ENCODE data around the gene IQSEC3. TPM values are rescaled to one million over a fixed set of nuclear protein-coding genes. Genes with fewer than 3 reads are reported as not detected.

IQSEC3 gene
- total RNA-seq, 1 donor from 2014 or later: 0.05 TPM

DNA sequence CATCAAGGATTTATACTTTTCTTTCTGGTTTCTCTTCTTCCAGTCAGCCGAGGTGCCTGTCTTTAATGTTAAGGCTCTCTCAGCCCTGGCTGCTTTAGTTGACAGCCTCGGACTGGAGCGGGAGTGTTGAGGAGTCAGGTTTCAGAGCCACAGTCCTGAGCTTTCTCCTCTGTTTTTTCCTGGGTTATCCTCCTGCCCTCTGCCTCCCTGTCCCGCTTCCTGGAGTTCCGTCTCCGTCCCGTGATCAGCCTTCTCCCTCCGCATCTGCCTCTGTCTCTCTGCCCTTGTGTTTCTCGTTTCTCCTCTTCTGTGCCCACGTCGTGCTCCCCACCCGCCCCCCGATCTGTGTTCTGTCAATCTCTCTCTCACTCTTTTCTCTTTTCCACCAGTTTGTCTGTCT, 33.0 kb downstream of the IQSEC3 start:
- Mint-ChIP-seq H3K9me3 (no peaks in the 10 kb centered on the region), H3K27me3 (ENCODE audit: insufficient read depth) (peaks cover 9% of the 10 kb centered on the region)
- intact Hi-C loops (cut with micrococcal nuclease): no loop called here

DNA sequence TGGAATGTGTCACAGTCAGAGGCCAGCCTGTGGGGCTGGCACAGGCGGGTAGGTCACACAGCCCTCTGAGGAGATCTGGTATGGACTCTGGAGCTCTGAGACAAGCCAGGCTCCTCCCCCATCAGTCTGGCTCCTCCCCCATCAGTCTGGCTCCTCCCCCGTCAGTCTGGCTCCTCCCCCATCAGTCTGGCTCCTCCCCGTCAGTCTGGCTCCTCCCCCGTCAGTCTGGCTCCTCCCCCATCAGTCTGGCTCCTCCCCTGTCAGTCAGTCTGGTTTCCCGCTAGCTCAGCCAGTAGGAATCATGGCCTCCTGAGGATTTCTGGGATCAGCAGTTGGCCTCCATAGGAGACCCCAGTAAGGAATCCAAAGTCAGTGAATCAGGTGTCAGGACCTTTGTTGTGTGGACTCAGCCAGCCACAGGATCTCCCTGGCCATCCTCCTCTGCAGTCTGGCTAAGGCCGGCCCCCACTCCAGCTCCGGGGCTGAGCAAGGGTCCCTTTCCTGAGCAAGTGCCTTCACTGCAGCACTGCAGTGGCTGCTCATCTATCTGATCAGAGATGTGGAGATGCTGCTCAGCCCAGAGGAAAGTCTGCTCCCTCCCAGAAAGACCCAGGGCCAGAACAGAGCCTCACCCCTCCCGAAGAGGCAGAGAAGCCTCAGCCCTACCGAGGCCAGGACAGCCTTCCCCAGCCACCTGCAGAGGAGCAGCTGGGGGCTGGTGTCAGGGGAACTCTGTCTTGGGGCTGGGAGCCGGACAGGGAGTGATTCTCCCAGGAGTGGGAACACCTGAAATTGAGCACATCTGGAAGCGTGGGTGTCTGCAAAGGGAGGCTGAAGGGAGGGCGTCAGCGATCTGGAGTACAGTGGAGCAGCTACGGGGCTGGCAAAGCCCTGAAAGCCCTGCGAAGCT, 35.7 kb downstream of the IQSEC3 start:
- no peak for DNase-seq (ENCODE audit: low spot score)
- intact Hi-C loops (cut with micrococcal nuclease): no loop called here
- Mint-ChIP-seq H3K4me3 (no peak overlapping the region), H3K36me3 (ENCODE audit: low read depth) (no peaks in the 10 kb centered on the region), H3K9me3 (no peaks in the 10 kb centered on the region), H3K27ac (no peak overlapping the region), H3K27me3 (ENCODE audit: insufficient read depth) (peaks cover 7% of the 10 kb centered on the region), H3K4me1 (ENCODE audit: low read depth) (no peaks in the 10 kb centered on the region)

More for the DNA sequence above, 33.0 kb downstream of the IQSEC3 start:
- Mint-ChIP-seq H3K27ac (no peak overlapping the region), H3K4me3 (no peak overlapping the region), H3K36me3 (ENCODE audit: low read depth) (no peaks in the 10 kb centered on the region), H3K4me1 (ENCODE audit: low read depth) (no peaks in the 10 kb centered on the region)
- DNase-seq (ENCODE audit: low spot score): no peak

DNA sequence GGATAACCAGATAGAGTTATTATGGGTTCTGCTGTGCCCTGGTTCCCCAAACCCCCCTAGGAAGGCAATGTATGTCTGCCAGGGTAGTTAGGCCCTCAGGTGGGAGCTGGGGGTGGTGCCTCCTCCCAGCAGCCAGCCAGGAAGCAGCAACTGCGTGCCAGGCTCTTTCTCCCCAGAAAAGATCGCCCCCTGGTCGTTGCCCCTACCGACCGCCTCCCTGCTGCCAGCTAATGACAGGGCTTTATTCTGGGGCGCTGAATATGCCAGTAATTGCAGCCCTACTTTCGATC, 36.3 kb downstream of the IQSEC3 start:
- DNase-seq (ENCODE audit: low spot score): no peak
- H3K36me3 Mint-ChIP-seq (ENCODE audit: low read depth): no peaks in the 10 kb centered on the region
- H3K27ac Mint-ChIP-seq: no peak overlapping the region
- H3K9me3 Mint-ChIP-seq: no peaks in the 10 kb centered on the region
- H3K27me3 Mint-ChIP-seq (ENCODE audit: insufficient read depth): peaks cover 5% of the 10 kb centered on the region
- no peak overlapping the region for H3K4me3 Mint-ChIP-seq
- H3K4me1 Mint-ChIP-seq (ENCODE audit: low read depth): no peaks in the 10 kb centered on the region
- intact Hi-C loops (cut with micrococcal nuclease): no loop called here

DNA sequence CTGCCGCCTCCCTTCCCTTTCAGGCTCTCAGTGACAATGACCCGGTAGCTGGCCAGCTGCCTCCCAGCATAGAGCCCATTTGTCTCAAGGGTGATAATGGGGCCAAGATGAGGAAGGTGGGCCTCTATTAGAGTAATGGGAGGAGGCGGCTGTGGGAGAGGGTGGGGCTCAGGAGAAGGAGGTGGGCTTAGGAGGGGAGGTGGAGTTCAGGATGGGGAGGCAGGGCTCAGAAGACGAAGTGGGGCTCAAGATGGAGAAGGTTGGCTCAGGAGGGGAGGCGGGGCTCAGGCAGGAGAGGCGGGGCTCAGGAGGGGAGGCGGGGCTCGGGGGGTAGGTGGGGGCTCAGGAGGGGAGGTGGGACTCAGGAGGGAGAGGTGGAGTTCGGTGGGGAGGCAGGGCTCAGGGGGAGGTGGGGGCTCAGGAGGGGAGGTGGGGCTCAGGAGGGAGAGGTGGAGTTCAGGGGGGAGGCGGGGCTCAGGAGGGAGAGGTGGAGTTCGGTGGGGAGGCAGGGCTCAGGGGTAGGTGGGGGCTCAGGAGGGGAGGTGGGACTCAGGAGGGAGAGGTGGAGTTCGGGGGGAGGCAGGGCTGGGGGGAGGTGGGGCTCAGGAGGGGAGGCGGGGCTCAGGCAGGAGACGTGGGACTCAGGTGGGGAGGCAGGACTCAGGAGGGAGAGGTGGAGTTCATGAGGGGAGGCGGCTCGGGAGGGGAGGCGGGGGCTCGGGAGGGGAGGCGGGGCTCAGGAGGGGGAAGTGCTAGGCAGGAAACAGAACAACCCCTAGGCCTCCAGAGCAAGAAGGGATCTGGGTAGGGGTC, 36.8 kb downstream of the IQSEC3 start:
- DNase-seq (ENCODE audit: low spot score): no peak
- Mint-ChIP-seq H3K4me1 (ENCODE audit: low read depth) (no peaks in the 10 kb centered on the region), H3K36me3 (ENCODE audit: low read depth) (no peaks in the 10 kb centered on the region), H3K4me3 (no peak overlapping the region), H3K9me3 (no peaks in the 10 kb centered on the region), H3K27me3 (ENCODE audit: insufficient read depth) (peaks cover 5% of the 10 kb centered on the region), H3K27ac (no peak overlapping the region)
- intact Hi-C loops (cut with micrococcal nuclease): no loop called here

DNA sequence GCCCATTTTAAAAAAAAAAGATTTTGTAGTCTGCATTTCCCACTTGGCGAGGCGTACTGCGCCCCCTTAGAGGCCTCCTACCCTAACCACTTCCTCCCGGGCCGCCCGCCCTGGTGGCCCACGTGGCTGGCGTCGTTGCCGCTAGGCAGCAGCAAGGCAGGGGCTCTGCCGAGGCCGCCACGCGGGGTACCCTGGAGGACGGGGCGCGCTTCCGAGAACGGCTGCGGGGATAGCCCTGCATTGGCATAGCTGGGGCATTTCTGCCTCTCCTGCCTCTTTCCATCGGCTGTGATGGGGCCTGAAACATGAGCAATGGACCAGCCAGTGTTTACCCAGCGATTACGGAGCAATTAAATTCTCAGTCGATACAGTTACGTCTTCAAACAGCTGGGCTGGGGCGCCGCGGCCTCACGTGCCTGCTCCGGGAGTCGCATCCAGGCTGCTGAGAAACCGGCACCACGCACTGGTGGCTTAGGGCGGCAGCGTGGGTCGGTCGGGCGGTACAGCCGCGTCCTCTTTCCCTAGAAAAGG, 38.0 kb downstream of the IQSEC3 start:
- Mint-ChIP-seq H3K4me1 (ENCODE audit: low read depth) (peaks cover 4% of the 10 kb centered on the region), H3K36me3 (ENCODE audit: low read depth) (no peaks in the 10 kb centered on the region), H3K9me3 (no peaks in the 10 kb centered on the region), H3K27ac (no peak overlapping the region), H3K4me3 (no peak overlapping the region), H3K27me3 (ENCODE audit: insufficient read depth) (peaks cover 3% of the 10 kb centered on the region)
- no peak for DNase-seq (ENCODE audit: low spot score)
- intact Hi-C loops (cut with micrococcal nuclease): no loop called here

DNA sequence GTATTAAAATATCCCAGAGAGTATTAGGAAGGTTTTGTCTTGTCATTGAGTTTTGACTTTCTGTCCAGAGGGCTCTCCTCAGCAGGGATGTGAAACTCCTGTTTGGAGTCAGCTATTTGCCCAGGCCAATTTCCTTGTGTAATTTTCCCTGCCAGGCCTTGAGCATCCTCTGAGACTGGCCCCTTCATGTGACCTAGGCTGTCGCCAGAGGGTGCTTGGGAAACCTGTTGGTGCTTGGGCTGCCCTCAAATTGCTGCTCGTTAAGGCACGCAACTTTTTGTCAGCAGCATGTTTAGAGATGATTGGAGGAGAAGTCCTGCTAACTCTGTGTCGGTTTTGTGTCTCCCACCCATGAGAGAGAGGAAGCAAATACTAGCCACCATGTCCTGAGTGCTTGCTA, 39.1 kb downstream of the IQSEC3 start:
- no peak overlapping the region for H3K27ac Mint-ChIP-seq
- intact Hi-C loops (cut with micrococcal nuclease): no loop called here
- DNase-seq (ENCODE audit: low spot score): no peak
- H3K9me3 Mint-ChIP-seq: no peaks in the 10 kb centered on the region
- no peak overlapping the region for H3K4me3 Mint-ChIP-seq
- H3K27me3 Mint-ChIP-seq (ENCODE audit: insufficient read depth): peaks cover 3% of the 10 kb centered on the region
- no peaks in the 10 kb centered on the region for H3K36me3 Mint-ChIP-seq (ENCODE audit: low read depth)
- peaks cover 10% of the 10 kb centered on the region for H3K4me1 Mint-ChIP-seq (ENCODE audit: low read depth)

DNA sequence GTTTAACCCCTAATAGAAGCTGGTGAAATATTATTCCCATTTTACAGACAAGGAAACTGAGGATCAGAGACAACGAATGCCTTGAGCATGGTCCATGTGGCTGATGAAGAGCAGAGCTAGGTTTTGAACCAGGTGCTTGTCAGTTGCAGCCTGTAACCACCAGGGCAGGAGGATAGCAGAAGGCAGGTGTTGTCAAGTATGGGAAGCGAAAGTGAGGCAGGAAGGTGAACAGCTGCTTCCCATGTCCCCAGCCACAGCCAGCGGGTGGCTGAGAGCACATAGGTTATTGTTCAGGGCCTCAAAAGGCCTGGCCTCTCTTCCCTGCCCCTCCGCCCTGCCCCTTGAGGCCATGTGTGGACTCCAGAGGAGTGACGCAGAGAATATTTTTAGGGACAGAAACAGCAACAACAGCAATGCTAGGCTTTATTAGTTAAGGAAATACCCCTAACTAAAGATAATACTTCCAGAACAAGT, 39.6 kb downstream of the IQSEC3 start:
- DNase-seq (ENCODE audit: low spot score): no peak
- Mint-ChIP-seq H3K4me1 (ENCODE audit: low read depth) (peaks cover 10% of the 10 kb centered on the region), H3K27me3 (ENCODE audit: insufficient read depth) (peaks cover 6% of the 10 kb centered on the region), H3K4me3 (no peak overlapping the region), H3K27ac (no peak overlapping the region), H3K9me3 (no peaks in the 10 kb centered on the region), H3K36me3 (ENCODE audit: low read depth) (no peaks in the 10 kb centered on the region)
- intact Hi-C loops (cut with micrococcal nuclease): no loop called here

DNA sequence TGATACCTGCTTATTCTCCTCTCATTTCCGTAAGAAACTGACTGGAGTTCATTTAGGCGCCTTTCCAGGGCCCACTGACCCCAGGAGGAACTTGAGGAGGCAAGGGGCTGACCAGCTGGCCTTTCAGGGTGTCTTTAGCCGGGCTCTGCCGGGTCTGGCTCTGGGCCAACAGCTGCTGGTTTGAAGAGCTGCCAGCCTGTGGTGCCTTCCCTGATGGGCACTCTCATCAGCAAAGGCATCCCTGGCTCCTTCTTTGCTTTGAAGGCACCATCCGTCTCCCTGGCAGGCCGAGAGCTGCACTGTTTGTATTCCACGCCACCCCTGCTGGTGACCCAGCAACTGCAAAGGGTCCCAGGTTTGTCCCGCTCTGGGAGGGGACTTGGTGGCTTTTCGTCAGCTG, 42.0 kb downstream of the IQSEC3 start:
- peaks cover 2% of the 10 kb centered on the region for H3K27me3 Mint-ChIP-seq (ENCODE audit: insufficient read depth)
- H3K27ac Mint-ChIP-seq: no peak overlapping the region
- no peaks in the 10 kb centered on the region for H3K9me3 Mint-ChIP-seq
- H3K36me3 Mint-ChIP-seq (ENCODE audit: low read depth): no peaks in the 10 kb centered on the region
- intact Hi-C loops (cut with micrococcal nuclease): no loop called here
- H3K4me3 Mint-ChIP-seq: no peak overlapping the region
- no peak for DNase-seq (ENCODE audit: low spot score)
- H3K4me1 Mint-ChIP-seq (ENCODE audit: low read depth): peaks cover 10% of the 10 kb centered on the region

DNA sequence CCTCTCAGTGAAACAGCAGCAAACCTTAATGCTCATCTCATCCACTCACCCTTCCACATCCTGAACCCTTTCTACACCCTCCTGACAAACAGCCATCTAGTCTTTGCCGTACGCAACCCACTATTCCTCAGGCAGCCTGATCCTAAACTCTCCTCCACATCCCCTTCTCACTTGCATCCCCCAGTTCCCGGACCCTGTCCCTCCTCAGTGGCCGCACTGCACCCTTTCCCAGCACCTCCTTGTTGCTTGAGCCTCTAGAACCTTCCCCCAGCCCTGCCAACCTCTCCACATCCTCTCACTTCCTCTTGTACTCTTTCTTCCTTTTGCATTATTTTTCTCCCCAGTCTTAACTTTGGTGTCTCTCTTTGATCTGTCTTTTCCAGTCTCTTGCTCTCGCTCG, 42.9 kb downstream of the IQSEC3 start:
- intact Hi-C loops (cut with micrococcal nuclease): no loop called here
- no peak overlapping the region for H3K27ac Mint-ChIP-seq
- no peaks in the 10 kb centered on the region for H3K36me3 Mint-ChIP-seq (ENCODE audit: low read depth)

DNA sequence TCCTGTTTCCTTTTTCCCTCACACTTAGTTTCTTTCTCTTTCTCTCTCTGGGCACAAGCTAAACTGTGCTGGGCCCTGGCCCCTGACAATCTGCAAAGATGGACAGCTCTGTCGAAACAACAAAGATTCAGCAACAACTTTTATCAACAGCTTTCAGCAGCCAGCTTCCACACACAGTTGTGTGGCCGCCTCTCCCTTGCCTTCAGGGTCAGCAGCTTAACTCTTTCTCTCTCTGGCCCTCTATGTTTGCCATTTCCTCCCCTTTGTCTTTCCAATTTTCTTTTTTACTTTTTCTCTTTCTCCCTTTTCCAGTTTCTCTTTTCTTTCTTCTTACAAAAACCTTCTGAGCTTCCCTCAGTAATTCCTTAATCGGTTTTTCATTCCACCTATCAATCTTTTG, 43.3 kb downstream of the IQSEC3 start:
- no peaks in the 10 kb centered on the region for H3K9me3 Mint-ChIP-seq
- H3K27me3 Mint-ChIP-seq (ENCODE audit: insufficient read depth): peaks cover 2% of the 10 kb centered on the region
- H3K4me3 Mint-ChIP-seq: no peak overlapping the region
- no peak for DNase-seq (ENCODE audit: low spot score)
- peaks cover 10% of the 10 kb centered on the region for H3K4me1 Mint-ChIP-seq (ENCODE audit: low read depth)
- no peak overlapping the region for H3K27ac Mint-ChIP-seq
- no peaks in the 10 kb centered on the region for H3K36me3 Mint-ChIP-seq (ENCODE audit: low read depth)
- intact Hi-C loops (cut with micrococcal nuclease): no loop called here

More for the DNA sequence above, 42.9 kb downstream of the IQSEC3 start:
- Mint-ChIP-seq H3K9me3 (no peaks in the 10 kb centered on the region), H3K4me3 (no peak overlapping the region), H3K27me3 (ENCODE audit: insufficient read depth) (peaks cover 2% of the 10 kb centered on the region), H3K4me1 (ENCODE audit: low read depth) (peaks cover 10% of the 10 kb centered on the region)
- no peak for DNase-seq (ENCODE audit: low spot score)

DNA sequence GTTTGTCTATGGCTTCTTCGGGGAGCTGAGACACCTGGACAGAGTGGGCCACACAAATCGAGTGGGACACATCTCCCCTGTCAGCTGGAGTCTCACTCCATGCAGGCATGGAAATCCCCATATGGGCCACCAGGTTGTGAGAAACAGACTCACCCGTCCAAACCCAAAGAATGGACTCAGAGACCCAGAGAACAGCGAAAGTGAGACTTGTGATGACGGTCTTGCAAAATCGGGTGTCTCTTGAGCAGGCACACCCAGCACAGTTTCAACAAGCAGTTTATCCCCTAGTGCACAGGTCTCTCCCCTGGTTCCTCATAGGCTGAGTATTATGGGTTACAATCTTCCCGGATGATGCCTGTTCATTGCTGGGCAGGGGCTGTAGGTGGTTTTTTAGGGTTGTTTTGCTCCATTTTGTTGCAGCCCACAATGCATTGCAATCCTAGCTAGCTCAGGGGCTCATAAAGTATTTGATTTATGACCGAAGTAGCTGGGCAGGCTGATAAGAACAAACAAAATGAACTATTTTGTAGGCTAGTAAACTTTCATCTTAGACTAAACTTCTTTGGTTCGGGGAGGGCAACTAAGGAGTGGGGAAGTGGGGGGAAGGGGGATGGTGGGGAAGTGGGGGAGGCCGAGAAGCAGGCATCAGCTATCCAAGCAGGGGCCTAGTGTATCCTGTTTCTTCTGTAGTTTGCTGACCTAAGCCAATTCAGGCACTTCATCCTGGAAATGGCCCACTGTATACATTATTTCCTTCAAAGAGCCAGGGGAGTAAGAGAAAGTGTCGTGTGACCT, 45.3 kb downstream of the IQSEC3 start:
- DNase-seq (ENCODE audit: low spot score): no peak
- no peak overlapping the region for H3K4me3 Mint-ChIP-seq
- H3K9me3 Mint-ChIP-seq: no peaks in the 10 kb centered on the region
- no peak overlapping the region for H3K27ac Mint-ChIP-seq
- intact Hi-C loops (cut with micrococcal nuclease): no loop called here
- H3K27me3 Mint-ChIP-seq (ENCODE audit: insufficient read depth): peaks cover 2% of the 10 kb centered on the region
- H3K36me3 Mint-ChIP-seq (ENCODE audit: low read depth): no peaks in the 10 kb centered on the region
- peaks cover 10% of the 10 kb centered on the region for H3K4me1 Mint-ChIP-seq (ENCODE audit: low read depth)

DNA sequence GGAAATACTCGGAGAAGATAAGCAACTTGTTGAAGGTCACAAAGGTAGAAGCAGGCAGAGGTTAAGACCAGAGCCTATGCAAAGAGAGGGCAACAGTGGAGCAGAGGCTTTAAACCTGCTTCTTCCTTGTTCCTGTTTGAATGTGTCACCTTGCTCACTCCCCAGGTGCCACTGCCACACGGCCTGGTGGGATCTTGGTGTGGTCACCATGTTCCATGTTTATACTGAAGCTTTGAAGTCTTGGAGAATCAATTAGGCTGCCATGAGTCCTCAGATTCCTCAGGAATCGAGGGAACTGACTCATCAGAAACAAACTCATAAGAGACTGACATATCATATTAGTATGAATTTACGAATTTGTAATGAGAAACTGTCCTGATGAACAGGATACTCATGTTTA, 46.8 kb downstream of the IQSEC3 start:
- Mint-ChIP-seq H3K4me1 (ENCODE audit: low read depth) (peaks cover 10% of the 10 kb centered on the region), H3K9me3 (no peaks in the 10 kb centered on the region)

More for the DNA sequence above, 46.8 kb downstream of the IQSEC3 start:
- H3K27ac Mint-ChIP-seq: no peak overlapping the region
- DNase-seq (ENCODE audit: low spot score): no peak
- H3K4me3 Mint-ChIP-seq: no peak overlapping the region
- H3K27me3 Mint-ChIP-seq (ENCODE audit: insufficient read depth): peaks cover 2% of the 10 kb centered on the region
- no peaks in the 10 kb centered on the region for H3K36me3 Mint-ChIP-seq (ENCODE audit: low read depth)
- intact Hi-C loops (cut with micrococcal nuclease): no loop called here

All from activated T-helper 1 cell treated with anti-CD3 and anti-CD28 coated beads, Interleukin-12 subunit alpha, Interleukin-12 subunit beta, Interleukin-2, Interleukin-4 antibody, amounts not matched to agents 30 ng/mL and 10 ng/mL and 1 ng/mL, durations not matched to agents 14 hours and 24 hours and 36 hours (primary cell).